ENCODE results near the gene NUTM1. TPM values are rescaled to one million over a fixed set of nuclear protein-coding genes. Genes with fewer than 3 reads are reported as not detected.

Gene NUTM1
- polyA plus RNA-seq, 2 of the 4 experiments (the other 2 are of a cell fraction), result not detected

DNA sequence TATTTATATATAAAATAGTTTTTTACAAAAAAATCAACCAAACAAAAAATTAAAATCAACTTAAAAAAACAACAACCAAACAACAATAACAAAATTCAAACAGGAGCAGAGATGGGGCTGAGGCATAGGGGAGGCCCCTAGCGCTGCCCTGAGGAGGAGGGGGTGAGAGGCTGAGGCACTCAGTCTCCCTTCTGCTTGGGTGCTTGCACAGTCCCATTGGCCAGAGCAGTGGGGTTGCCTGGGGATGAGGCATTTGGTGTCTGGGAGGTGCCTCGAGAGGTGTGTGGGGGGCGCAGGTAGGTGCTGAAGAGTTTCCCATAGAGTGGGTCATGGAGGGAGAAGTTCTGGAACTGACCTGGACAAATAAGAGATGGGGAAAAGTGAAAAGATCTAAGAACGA, 15.8 kb downstream of the NUTM1 start:
- ATAC-seq, result no peak
- POLR2A ChIA-PET, result interaction anchor here (1.3 kb wide), 1 partner anchor 8 kb away, joined by 10 read pairs; the partner anchor contains the start of gene LPCAT4

DNA sequence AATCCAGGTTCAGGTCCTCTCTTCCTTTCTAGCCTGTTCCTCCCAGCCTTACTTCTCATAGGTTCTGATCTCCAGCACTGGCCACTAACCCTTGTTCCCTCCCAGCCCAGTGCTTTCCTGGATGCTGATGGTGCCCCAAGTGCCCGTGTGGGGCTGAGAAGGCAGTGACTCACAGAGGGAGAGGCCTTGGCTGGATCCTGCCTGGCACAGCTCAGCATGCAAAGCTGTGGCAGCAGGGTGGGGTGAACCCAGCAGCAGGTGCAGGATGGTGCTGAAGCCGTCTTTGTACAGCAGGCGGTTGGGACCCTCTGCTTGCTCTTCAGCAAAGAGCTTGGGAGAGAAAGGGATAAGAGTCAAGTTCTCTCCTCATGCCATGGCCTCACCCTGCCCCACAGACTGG, 16.3 kb downstream of the NUTM1 start:
- ChIA-PET CTCF (interaction anchor here (0.9 to 4.9 kb wide), 7 partner anchors 8 to 150 kb away, joined by 4 to 34 read pairs (median 7); partner anchors contain the start of genes KATNBL1, LPCAT4, NOP10 and NUTM1), POLR2A (no interaction called here)
- Histone ChIP-seq H3K27ac (no peak overlapping the region), H3K9me3 (no peaks in the 10 kb centered on the region), H3K4me1 (peaks cover 8% of the 10 kb centered on the region; the same call in 2 of the 3 replicates), H3K4me3 (no peak overlapping the region), H3K4me2 (no peak overlapping the region)
- 65% methylated on average over 3 of the region's 3 CpGs for WGBS (ENCODE audit: missing lambda C conversion rate)
- DNase-seq (ENCODE audit: low read depth in 1 of 2, low spot score in 1 of 2) (no peak), ATAC-seq (peak; percentile 48 to 57; a peak in 4 of 6 replicates), FAIRE-seq (no peak)
- TF ChIP-seq POLR2A (IDR thresholded peaks at IDR 0.05; ENCODE audit: low read length) (no peak), HOXA7 (CRISPR knock-in tag; IDR thresholded peaks at IDR 0.05) (no peak), ZNF302 (CRISPR knock-in tag; IDR thresholded peaks at IDR 0.05) (no peak), NFE2L2 (conservative IDR thresholded peaks at IDR 0.05; ENCODE audit: low read length) (no peak), CEBPB (IDR thresholded peaks at IDR 0.05) (no peak)
- TF ChIP-seq, protein P1, sequence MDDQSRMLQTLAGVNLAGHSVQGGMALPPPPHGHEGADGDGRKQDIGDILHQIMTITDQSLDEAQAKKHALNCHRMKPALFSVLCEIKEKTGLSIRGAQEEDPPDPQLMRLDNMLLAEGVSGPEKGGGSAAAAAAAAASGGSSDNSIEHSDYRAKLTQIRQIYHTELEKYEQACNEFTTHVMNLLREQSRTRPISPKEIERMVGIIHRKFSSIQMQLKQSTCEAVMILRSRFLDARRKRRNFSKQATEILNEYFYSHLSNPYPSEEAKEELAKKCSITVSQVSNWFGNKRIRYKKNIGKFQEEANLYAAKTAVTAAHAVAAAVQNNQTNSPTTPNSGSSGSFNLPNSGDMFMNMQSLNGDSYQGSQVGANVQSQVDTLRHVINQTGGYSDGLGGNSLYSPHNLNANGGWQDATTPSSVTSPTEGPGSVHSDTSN (IDR thresholded peaks at IDR 0.05), result no peak
- TF ChIP-seq, protein P2, sequence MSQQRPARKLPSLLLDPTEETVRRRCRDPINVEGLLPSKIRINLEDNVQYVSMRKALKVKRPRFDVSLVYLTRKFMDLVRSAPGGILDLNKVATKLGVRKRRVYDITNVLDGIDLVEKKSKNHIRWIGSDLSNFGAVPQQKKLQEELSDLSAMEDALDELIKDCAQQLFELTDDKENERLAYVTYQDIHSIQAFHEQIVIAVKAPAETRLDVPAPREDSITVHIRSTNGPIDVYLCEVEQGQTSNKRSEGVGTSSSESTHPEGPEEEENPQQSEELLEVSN (IDR thresholded peaks at IDR 0.05; ENCODE audit: borderline replicate concordance, low read depth), result no peak

More for the DNA sequence above, 15.8 kb downstream of the NUTM1 start:
- H3K4me2 ChIP-seq, result no peak overlapping the region
- CTCF ChIA-PET, result interaction anchor here (0.9 to 4.9 kb wide), 11 partner anchors 9 to 236 kb away, joined by 3 to 34 read pairs (median 4); partner anchors contain the start of genes LPCAT4, NOP10 and NUTM1
- H3K9me3 ChIP-seq, result no peaks in the 10 kb centered on the region
- no peak overlapping the region for H3K4me3 ChIP-seq
- FAIRE-seq, result no peak
- TF ChIP-seq EHF (CRISPR knock-in tag; IDR thresholded peaks at IDR 0.05) (no peak), SMC3 (IDR thresholded peaks at IDR 0.05) (no peak), CBX2 (IDR thresholded peaks at IDR 0.05; ENCODE audit: borderline replicate concordance, low read depth) (no peak), HOXA7 (CRISPR knock-in tag; IDR thresholded peaks at IDR 0.05) (no peak), HEYL (CRISPR knock-in tag; IDR thresholded peaks at IDR 0.05) (no peak), KDM1A (IDR thresholded peaks at IDR 0.05; ENCODE audit: low read depth) (no peak), MAFK (IDR thresholded peaks at IDR 0.05; ENCODE audit: partially characterized antibody) (no peak), ZSCAN20 (CRISPR knock-in tag; IDR thresholded peaks at IDR 0.05) (no peak), SREBF2 (IDR thresholded peaks at IDR 0.05) (no peak), TFCP2L1 (CRISPR knock-in tag; IDR thresholded peaks at IDR 0.05) (no peak), RFX5 (IDR thresholded peaks at IDR 0.05) (no peak), CEBPB (IDR thresholded peaks at IDR 0.05) (no peak)
- TF ChIP-seq, protein P3, sequence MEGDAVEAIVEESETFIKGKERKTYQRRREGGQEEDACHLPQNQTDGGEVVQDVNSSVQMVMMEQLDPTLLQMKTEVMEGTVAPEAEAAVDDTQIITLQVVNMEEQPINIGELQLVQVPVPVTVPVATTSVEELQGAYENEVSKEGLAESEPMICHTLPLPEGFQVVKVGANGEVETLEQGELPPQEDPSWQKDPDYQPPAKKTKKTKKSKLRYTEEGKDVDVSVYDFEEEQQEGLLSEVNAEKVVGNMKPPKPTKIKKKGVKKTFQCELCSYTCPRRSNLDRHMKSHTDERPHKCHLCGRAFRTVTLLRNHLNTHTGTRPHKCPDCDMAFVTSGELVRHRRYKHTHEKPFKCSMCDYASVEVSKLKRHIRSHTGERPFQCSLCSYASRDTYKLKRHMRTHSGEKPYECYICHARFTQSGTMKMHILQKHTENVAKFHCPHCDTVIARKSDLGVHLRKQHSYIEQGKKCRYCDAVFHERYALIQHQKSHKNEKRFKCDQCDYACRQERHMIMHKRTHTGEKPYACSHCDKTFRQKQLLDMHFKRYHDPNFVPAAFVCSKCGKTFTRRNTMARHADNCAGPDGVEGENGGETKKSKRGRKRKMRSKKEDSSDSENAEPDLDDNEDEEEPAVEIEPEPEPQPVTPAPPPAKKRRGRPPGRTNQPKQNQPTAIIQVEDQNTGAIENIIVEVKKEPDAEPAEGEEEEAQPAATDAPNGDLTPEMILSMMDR (IDR thresholded peaks at IDR 0.05), result no peak
- TF ChIP-seq, protein P4, sequence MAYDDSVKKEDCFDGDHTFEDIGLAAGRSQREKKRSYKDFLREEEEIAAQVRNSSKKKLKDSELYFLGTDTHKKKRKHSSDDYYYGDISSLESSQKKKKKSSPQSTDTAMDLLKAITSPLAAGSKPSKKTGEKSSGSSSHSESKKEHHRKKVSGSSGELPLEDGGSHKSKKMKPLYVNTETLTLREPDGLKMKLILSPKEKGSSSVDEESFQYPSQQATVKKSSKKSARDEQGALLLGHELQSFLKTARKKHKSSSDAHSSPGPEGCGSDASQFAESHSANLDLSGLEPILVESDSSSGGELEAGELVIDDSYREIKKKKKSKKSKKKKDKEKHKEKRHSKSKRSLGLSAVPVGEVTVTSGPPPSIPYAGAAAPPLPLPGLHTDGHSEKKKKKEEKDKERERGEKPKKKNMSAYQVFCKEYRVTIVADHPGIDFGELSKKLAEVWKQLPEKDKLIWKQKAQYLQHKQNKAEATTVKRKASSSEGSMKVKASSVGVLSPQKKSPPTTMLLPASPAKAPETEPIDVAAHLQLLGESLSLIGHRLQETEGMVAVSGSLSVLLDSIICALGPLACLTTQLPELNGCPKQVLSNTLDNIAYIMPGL (CRISPR knock-in tag; IDR thresholded peaks at IDR 0.05; ENCODE audit: borderline replicate concordance), result no peak
- TF ChIP-seq, protein P5, sequence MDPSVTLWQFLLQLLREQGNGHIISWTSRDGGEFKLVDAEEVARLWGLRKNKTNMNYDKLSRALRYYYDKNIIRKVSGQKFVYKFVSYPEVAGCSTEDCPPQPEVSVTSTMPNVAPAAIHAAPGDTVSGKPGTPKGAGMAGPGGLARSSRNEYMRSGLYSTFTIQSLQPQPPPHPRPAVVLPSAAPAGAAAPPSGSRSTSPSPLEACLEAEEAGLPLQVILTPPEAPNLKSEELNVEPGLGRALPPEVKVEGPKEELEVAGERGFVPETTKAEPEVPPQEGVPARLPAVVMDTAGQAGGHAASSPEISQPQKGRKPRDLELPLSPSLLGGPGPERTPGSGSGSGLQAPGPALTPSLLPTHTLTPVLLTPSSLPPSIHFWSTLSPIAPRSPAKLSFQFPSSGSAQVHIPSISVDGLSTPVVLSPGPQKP (IDR thresholded peaks at IDR 0.05; ENCODE audit: low read depth, low read length), result no peak
- TF ChIP-seq, protein P6, sequence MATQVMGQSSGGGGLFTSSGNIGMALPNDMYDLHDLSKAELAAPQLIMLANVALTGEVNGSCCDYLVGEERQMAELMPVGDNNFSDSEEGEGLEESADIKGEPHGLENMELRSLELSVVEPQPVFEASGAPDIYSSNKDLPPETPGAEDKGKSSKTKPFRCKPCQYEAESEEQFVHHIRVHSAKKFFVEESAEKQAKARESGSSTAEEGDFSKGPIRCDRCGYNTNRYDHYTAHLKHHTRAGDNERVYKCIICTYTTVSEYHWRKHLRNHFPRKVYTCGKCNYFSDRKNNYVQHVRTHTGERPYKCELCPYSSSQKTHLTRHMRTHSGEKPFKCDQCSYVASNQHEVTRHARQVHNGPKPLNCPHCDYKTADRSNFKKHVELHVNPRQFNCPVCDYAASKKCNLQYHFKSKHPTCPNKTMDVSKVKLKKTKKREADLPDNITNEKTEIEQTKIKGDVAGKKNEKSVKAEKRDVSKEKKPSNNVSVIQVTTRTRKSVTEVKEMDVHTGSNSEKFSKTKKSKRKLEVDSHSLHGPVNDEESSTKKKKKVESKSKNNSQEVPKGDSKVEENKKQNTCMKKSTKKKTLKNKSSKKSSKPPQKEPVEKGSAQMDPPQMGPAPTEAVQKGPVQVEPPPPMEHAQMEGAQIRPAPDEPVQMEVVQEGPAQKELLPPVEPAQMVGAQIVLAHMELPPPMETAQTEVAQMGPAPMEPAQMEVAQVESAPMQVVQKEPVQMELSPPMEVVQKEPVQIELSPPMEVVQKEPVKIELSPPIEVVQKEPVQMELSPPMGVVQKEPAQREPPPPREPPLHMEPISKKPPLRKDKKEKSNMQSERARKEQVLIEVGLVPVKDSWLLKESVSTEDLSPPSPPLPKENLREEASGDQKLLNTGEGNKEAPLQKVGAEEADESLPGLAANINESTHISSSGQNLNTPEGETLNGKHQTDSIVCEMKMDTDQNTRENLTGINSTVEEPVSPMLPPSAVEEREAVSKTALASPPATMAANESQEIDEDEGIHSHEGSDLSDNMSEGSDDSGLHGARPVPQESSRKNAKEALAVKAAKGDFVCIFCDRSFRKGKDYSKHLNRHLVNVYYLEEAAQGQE (IDR thresholded peaks at IDR 0.05), result no peak
- peaks cover 8% of the 10 kb centered on the region; the same call in 2 of the 3 replicates for H3K4me1 ChIP-seq
- DNase-seq (ENCODE audit: low read depth in 1 of 2, low spot score in 1 of 2), result no peak
- 97% methylated on average over 4 of the region's 4 CpGs for WGBS (ENCODE audit: missing lambda C conversion rate)
- H3K27ac ChIP-seq, result no peak overlapping the region
